GM12878 (cell line): ENCODE results near the gene FGF19. TPM values are rescaled to one million over a fixed set of nuclear protein-coding genes. Genes with fewer than 3 reads are reported as not detected.

Experiments used
- ATAC-seq: fragments of 200-7000 bp; cut with Tn5 transposase; 3 replicates; pipeline ENCODE4 v1.9.1; 2020; ENCODE audit warnings: mild to moderate bottlenecking, moderate library complexity
- BruUV-seq: library from RNA; stranded (reverse); fragments of 400-500 nt; replicated peaks from 2 replicates; lab custom pipeline; 2021; lab: Mats Ljungman, UMichigan
- CTCF ChIA-PET: fragments of 300-600 bp; sonication (Branson Sonifier 250); formaldehyde crosslinking; extraction: SDS; loops from one replicate; lab custom pipeline; 2021; ENCODE audit warnings: inconsistent platforms; lab: Yijun Ruan, JAX
- POLR2A ChIA-PET: fragments of 350-600 bp; formaldehyde crosslinking; extraction: SDS; loops from one replicate; lab custom pipeline; 2021; ENCODE audit warnings: inconsistent platforms; lab: Charles Lee
- RAD21 ChIA-PET: fragments of 300-600 bp; sonication (Branson Sonifier 250); formaldehyde crosslinking; loops from one replicate; lab custom pipeline; 2023; ENCODE audit warnings: antibody characterized with exemption; ENCODE audit not compliant: unreplicated experiment; lab: Charles Lee
- SMC1A ChIA-PET: fragments of 300-600 bp; sonication (Branson Sonifier 250); formaldehyde crosslinking; loops from one replicate; lab custom pipeline; 2023; ENCODE audit not compliant: unreplicated experiment, uncharacterized antibody; lab: Charles Lee
- DNase-seq: peaks from one replicate; pipeline ENCODE4 v3.0.0-alpha.2; 2011; ENCODE audit warnings: low read depth, low spot score
- FAIRE-seq: peaks from 3 replicates; lab custom pipeline; 2011; peaks lifted over from hg19 to GRCh38; lab: Jason Lieb, UNC
- H2AFZ ChIP-seq: 2 replicates; pipeline ENCODE4 v1.6.0; 2011; ENCODE audit warnings: low read depth, low read length, control low read depth; ENCODE audit not compliant: control insufficient read depth
- H3K27ac ChIP-seq: 2 replicates; pipeline ENCODE4 v1.5.1; 2011; ENCODE audit warnings: control low read depth; ENCODE audit not compliant: control insufficient read depth, insufficient read depth
- H3K27me3 ChIP-seq, 2 experiments: replicated peaks in 1 of 2; 2 replicates each; pipeline versions ENCODE4 v1.6.0 to v1.6.1; 2011; ENCODE audit warnings: low read length in 1 of 2; ENCODE audit not compliant: control insufficient read depth in 2 of 2, insufficient read depth in 2 of 2
- H3K36me3 ChIP-seq, 2 experiments: 2 replicates each; pipeline ENCODE4 v1.5.1; 2011; ENCODE audit warnings: low read length in 1 of 2; ENCODE audit not compliant: control insufficient read depth in 2 of 2, insufficient read depth in 2 of 2
- H3K4me1 ChIP-seq: 2 replicates; pipeline ENCODE4 v1.6.1; 2011; ENCODE audit warnings: mild to moderate bottlenecking, low read length, moderate library complexity, mixed read lengths; ENCODE audit not compliant: control insufficient read depth, insufficient read depth
- H3K4me2 ChIP-seq: 2 replicates; pipeline ENCODE4 v1.6.0; 2011; ENCODE audit warnings: control low read depth; ENCODE audit not compliant: control insufficient read depth, insufficient read depth
- H3K4me3 ChIP-seq: fragments of 200-600 bp; sonication (generic); 2 replicates; pipeline ENCODE4 v1.5.1; 2016
- H3K79me2 ChIP-seq: 2 replicates; pipeline ENCODE4 v1.6.0; 2011; ENCODE audit warnings: low read length; ENCODE audit not compliant: control insufficient read depth, insufficient read depth
- H3K9ac ChIP-seq: 2 replicates; pipeline ENCODE4 v1.8.0; 2011; ENCODE audit warnings: low read length, control low read depth, mixed read lengths; ENCODE audit not compliant: control insufficient read depth, insufficient read depth
- H3K9me3 ChIP-seq: replicated peaks from 3 replicates; pipeline ENCODE4 v1.5.1; 2011; ENCODE audit warnings: mild to moderate bottlenecking, low read length; ENCODE audit not compliant: control insufficient read depth, insufficient read depth
- H4K20me1 ChIP-seq: 2 replicates; pipeline ENCODE4 v1.6.0; 2011; ENCODE audit not compliant: control insufficient read depth, insufficient read depth
- BACH1 ChIP-seq: fragments of 450-650 bp; IDR thresholded peaks from 2 replicates; pipeline ENCODE4 v1.6.1; 2017; ENCODE audit warnings: mild to moderate bottlenecking, borderline replicate concordance
- BHLHE40 ChIP-seq, 2 experiments: fragments of 450-650 bp in 1 of 2; IDR thresholded peaks; 2 replicates each; pipeline ENCODE4 v1.6.1; 2011 to 2017; ENCODE audit warnings: low read depth in 2 of 2, borderline replicate concordance in 1 of 2, improper control_type of control experiment in 1 of 2, low read length in 1 of 2, mild to moderate bottlenecking in 1 of 2
- CBX3 ChIP-seq: fragments of 200-600 bp; sonication (generic); IDR thresholded peaks from 2 replicates; pipeline ENCODE4 v1.6.1; 2016; ENCODE audit warnings: low read depth, borderline replicate concordance
- ESRRA ChIP-seq: IDR thresholded peaks from 2 replicates; pipeline ENCODE4 v1.6.1; 2012; ENCODE audit warnings: mild to moderate bottlenecking, low read length, improper control_type of control experiment
- GATAD2B ChIP-seq: fragments of 450-650 bp; conservative IDR thresholded peaks from 2 replicates; pipeline ENCODE4 v1.6.1; 2017; ENCODE audit warnings: low read depth, mild to moderate bottlenecking, moderate library complexity
- HDAC2 ChIP-seq: fragments of 200-600 bp; sonication (generic); IDR thresholded peaks from 2 replicates; pipeline ENCODE4 v1.6.1; 2017
- MAX ChIP-seq: IDR thresholded peaks from 2 replicates; pipeline ENCODE4 v1.6.1; 2012; ENCODE audit warnings: low read depth, low read length, improper control_type of control experiment
- MYB ChIP-seq: fragments of 150-350 bp; IDR thresholded peaks from 2 replicates; pipeline ENCODE4 v1.6.1; 2014; ENCODE audit warnings: mild to moderate bottlenecking, low read depth, low read length, borderline replicate concordance
- MYC ChIP-seq: IDR thresholded peaks from 2 replicates; pipeline ENCODE4 v1.6.1; 2011; ENCODE audit warnings: mild to moderate bottlenecking, low read length, moderate library complexity, inconsistent platforms; ENCODE audit not compliant: insufficient read depth, insufficient replicate concordance, insufficient read length, severe bottlenecking
- NRF1 ChIP-seq: conservative IDR thresholded peaks from 2 replicates; pipeline ENCODE4 v1.6.1; 2011; ENCODE audit warnings: mild to moderate bottlenecking, low read depth, low read length, improper control_type of control experiment
- POLR2AphosphoS2 ChIP-seq: IDR thresholded peaks from 2 replicates; pipeline ENCODE4 v1.6.1; 2011; ENCODE audit warnings: low read depth, mild to moderate bottlenecking, low read length, improper control_type of control experiment, moderate library complexity
- RBBP5 ChIP-seq: fragments of 200-600 bp; sonication (generic); conservative IDR thresholded peaks from 2 replicates; pipeline ENCODE4 v1.6.1; 2016
- RFX5 ChIP-seq: IDR thresholded peaks from 2 replicates; pipeline ENCODE4 v1.6.1; 2011; ENCODE audit warnings: low read depth, low read length, improper control_type of control experiment
- SMAD1 ChIP-seq: fragments of 450-650 bp; IDR thresholded peaks from 2 replicates; pipeline ENCODE4 v1.6.1; 2018; ENCODE audit warnings: mild to moderate bottlenecking, low read depth; ENCODE audit not compliant: partially characterized antibody
- USF1 ChIP-seq: IDR thresholded peaks from 2 replicates; pipeline ENCODE4 v1.6.1; 2011; ENCODE audit warnings: borderline replicate concordance, low read depth, mild to moderate bottlenecking, moderate library complexity, mixed read lengths, low read length; ENCODE audit not compliant: insufficient read depth; ENCODE audit errors: extremely low read length
- ZNF217 ChIP-seq: fragments of 450-650 bp; IDR thresholded peaks from 2 replicates; pipeline ENCODE4 v1.6.1; 2017; ENCODE audit warnings: antibody characterized with exemption, mild to moderate bottlenecking
- WGBS: methylation state at CpG from one replicate; pipeline ENCODE4 v1.1.6; 2016; ENCODE audit warnings: low lambda C conversion rate; ENCODE audit not compliant: insufficient replicate concordance, insufficient coverage; ENCODE audit errors: missing lambda C conversion rate; 5-methylcytosine and 5-hydroxymethylcytosine counted together
- in situ Hi-C: fragments of 300-500 bp; cut with MboI; formaldehyde crosslinking; loops from 9 replicates; pipeline ENCODE4 v1.14.3; 2018; ENCODE audit warnings: mixed read lengths
- intact Hi-C: fragments of 100-400 bp; cut with micrococcal nuclease; formaldehyde crosslinking; loops from one replicate; pipeline ENCODE4 v1.14.2; 2022; ENCODE audit not compliant: unreplicated experiment
- polyA plus RNA-seq, 11 experiments: library from polyadenylated mRNA; depleted of rRNA in 4 of 11; unstranded in 6 of 11; stranded (reverse) in 5 of 11; fragments of >200 nt; fragmentation: Nextera tagmentation in 4 of 11; fragmentation: Illumina TruSeq in 1 of 11; extraction: Ambion mirVana in 4 of 11; extraction: Trizol in 1 of 11; gene quantifications; 1 replicate in 1 of 11; 2 replicates in 10 of 11; pipeline versions ENCODE4 v1.2.1 to v1.2.3, GENCODE V29; 2011 to 2016; ENCODE audit warnings: inconsistent platforms in 2 of 11, missing spikeins in 2 of 11, low read depth in 1 of 11
- total RNA-seq, 4 experiments: library from RNA; depleted of rRNA in 3 of 4; stranded (reverse); fragments of >200 nt in 3 of 4; fragmentation: Illumina TruSeq in 1 of 4; extraction: Trizol in 1 of 4; gene quantifications; 2 replicates each; pipeline versions ENCODE4 v1.2.1 to v1.2.3, GENCODE V29; 2013 to 2021
- TF ChIP-seq, protein P1 (sequence below): IDR thresholded peaks from 2 replicates; pipeline ENCODE4 v1.6.1; 2012; ENCODE audit warnings: low read depth, low read length, improper control_type of control experiment

FGF19 gene
- total and polyA plus RNA-seq, 10 of the 15 experiments (the other 5 are each of a cell fraction or from before 2014, with no cell fraction given), result 0.08 TPM; not detected in 9

GRCh38 chr11:69656536-69657455, 47.0 kb downstream of the FGF19 start:
- BruUV-seq, result no TSS peak
- no peak for FAIRE-seq
- ChIA-PET RAD21 (no interaction called here), CTCF (no interaction called here), POLR2A (no interaction called here), SMC1A (no interaction called here)
- Histone ChIP-seq H2AFZ (no peak overlapping the region), H3K27ac (no peak overlapping the region), H3K4me3 (no peak overlapping the region), H3K4me1 (no peaks in the 10 kb centered on the region), H3K9me3 (no peaks in the 10 kb centered on the region; the same call in 2 of the 3 replicates), H4K20me1 (no peaks in the 10 kb centered on the region), H3K79me2 (no peaks in the 10 kb centered on the region), H3K27me3 (no peaks in the 10 kb centered on the region), H3K9ac (no peak overlapping the region), H3K36me3 (no peaks in the 10 kb centered on the region), H3K4me2 (no peak overlapping the region)
- TF ChIP-seq, protein P1, sequence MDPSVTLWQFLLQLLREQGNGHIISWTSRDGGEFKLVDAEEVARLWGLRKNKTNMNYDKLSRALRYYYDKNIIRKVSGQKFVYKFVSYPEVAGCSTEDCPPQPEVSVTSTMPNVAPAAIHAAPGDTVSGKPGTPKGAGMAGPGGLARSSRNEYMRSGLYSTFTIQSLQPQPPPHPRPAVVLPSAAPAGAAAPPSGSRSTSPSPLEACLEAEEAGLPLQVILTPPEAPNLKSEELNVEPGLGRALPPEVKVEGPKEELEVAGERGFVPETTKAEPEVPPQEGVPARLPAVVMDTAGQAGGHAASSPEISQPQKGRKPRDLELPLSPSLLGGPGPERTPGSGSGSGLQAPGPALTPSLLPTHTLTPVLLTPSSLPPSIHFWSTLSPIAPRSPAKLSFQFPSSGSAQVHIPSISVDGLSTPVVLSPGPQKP, result no peak
- TF ChIP-seq RBBP5 (no peak), SMAD1 (no peak), BHLHE40 (IDR thresholded peaks at IDR 0.05; ENCODE audit: borderline replicate concordance in 1 of 2, low read depth in 2 of 2, low read length in 1 of 2) (no peak), ESRRA (no peak), RFX5 (no peak), MYB (no peak), MAX (no peak), HDAC2 (no peak), GATAD2B (no peak), CBX3 (no peak), POLR2AphosphoS2 (no peak), ZNF217 (no peak), MYC (no peak), USF1 (no peak), BACH1 (no peak), NRF1 (no peak)
- in situ Hi-C loops (no loop called here), intact Hi-C loops (no loop called here)
- no peak for ATAC-seq
- 44% methylated on average over 20 of the region's 20 CpGs for WGBS
- DNase-seq, result no peak
